NCI-H2171 treated with DMSO at 0.1 percent for 48 hours (cell line): ENCODE data around the gene CLEC16A.
"Not testable (repeated sequence)": the region's sequence is repeated elsewhere in the genome, so short reads cannot be mapped to it uniquely, and the experiment has no call there.

Source experiments
- DNase-seq: peaks from one replicate; lab custom pipeline; 2025; lab: John Stamatoyannopoulos, UW

The CLEC16A gene

GRCh38 chr16:10939649-10940234, 4.6 kb upstream of the CLEC16A start:
- no peak for DNase-seq

- no peak for DNase-seq
These were observed 3.8 kb upstream of the CLEC16A start for GRCh38 chr16:10940501-10941079.

GRCh38 chr16:10941127-10941933, 3.0 kb upstream of the CLEC16A start:
- peak; percentile 31 for DNase-seq

GRCh38 chr16:10941935-10942351, 2.4 kb upstream of the CLEC16A start:
- not testable (repeated sequence) for DNase-seq

- DNase-seq, result peak; percentile 91
These were observed 1.9 kb upstream of the CLEC16A start, which contains the start of gene DEXI for GRCh38 chr16:10942352-10943063. Gene DEXI, minus strand, starts transcription at chr16:10942468. Its CDS starts 463 bp downstream, at chr16:10942005.

GRCh38 chr16:10943064-10943353, 1.4 kb upstream of the CLEC16A start:
- no peak for DNase-seq

- no peak for DNase-seq
These were observed 862 bp downstream of the CLEC16A start for GRCh38 chr16:10945065-10945787.

GRCh38 chr16:10946308-10946707, 1.9 kb downstream of the CLEC16A start:
- no peak for DNase-seq

GRCh38 chr16:10947211-10947787, 2.9 kb downstream of the CLEC16A start:
- DNase-seq, result no peak

GRCh38 chr16:10949424-10949970, 5.1 kb downstream of the CLEC16A start:
- DNase-seq, result no peak

GRCh38 chr16:10950393-10950792, 6.0 kb downstream of the CLEC16A start:
- no peak for DNase-seq

GRCh38 chr16:10951026-10951425, 6.7 kb downstream of the CLEC16A start:
- peak; percentile 56 for DNase-seq

- no peak for DNase-seq
These were observed 10.5 kb downstream of the CLEC16A start for GRCh38 chr16:10954903-10955302.

- DNase-seq, result no peak
These were observed 13.6 kb downstream of the CLEC16A start for GRCh38 chr16:10957771-10958482.

GRCh38 chr16:10959161-10959560, 14.8 kb downstream of the CLEC16A start:
- no peak for DNase-seq

GRCh38 chr16:10961231-10961630, 16.9 kb downstream of the CLEC16A start:
- DNase-seq, result no peak

- peak; percentile 86 for DNase-seq
These were observed 19.9 kb downstream of the CLEC16A start for GRCh38 chr16:10964039-10964890.

GRCh38 chr16:10964891-10965326, 20.5 kb downstream of the CLEC16A start:
- DNase-seq, result no peak

GRCh38 chr16:10965440-10966061, 21.2 kb downstream of the CLEC16A start:
- DNase-seq, result peak; percentile 20
